Stimulated activated CD8-positive, alpha-beta memory T cell treated with anti-CD3 and anti-CD28 coated beads, Interleukin-7, amount 100 ng/mL, for 24 hours (primary cell): ENCODE measurements around the gene GALR1.
"Not testable (repeated sequence)": the region's sequence is repeated elsewhere in the genome, so short reads cannot be mapped to it uniquely, and the experiment has no call there.

Source experiments
- DNase-seq: peaks from one replicate; pipeline ENCODE4 v3.0.0-alpha.2; 2020; ENCODE audit warnings: low read depth

The GALR1 gene

DNA sequence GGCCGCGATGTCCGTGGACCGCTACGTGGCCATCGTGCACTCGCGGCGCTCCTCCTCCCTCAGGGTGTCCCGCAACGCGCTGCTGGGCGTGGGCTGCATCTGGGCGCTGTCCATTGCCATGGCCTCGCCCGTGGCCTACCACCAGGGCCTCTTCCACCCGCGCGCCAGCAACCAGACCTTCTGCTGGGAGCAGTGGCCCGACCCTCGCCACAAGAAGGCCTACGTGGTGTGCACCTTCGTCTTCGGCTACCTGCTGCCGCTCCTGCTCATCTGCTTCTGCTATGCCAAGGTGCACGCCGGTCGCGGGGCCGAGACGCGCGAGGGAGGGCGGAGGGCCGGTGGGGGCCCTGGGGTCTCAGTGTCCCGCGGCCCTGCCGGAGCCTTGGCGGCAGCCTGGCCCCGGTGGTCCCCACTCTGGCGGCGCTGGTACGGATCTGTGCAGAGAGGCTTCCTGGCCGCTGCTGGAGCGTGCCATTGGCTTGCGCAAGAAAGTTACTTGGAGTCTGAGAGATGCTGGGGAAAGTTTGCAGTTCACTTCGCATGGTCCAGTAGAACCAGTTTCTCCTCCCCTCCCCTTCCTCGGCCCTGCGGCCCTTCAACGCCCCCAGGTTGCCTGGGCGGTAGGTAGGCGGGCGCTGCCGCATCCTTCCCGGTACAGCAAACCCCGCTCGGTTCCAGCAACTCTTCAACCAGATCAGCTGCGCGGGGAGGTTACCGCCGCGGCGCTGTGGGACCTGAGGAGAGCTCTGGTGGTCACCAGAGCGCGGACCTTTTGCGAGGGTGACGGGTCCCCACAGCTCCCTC lies 1.5 kb downstream of the GALR1 start:
- DNase-seq = no peak

DNA sequence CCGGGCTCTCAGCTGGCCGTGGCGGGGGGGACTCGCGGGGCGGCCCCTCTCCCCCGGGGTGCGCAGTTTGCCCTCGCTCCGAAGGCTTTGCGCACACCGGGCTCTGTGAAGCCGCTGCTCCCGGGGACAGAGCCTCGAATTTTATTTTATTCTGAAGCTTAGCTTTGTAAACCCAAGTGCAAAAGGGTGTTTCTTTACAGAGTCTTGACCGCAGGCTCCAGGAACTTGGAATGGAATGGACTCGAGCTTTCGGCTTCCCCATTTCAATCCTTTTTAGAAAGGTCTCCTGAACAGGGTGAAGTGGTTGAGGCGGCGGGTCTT lies 2.0 kb downstream of the GALR1 start:
- no peak for DNase-seq

DNA sequence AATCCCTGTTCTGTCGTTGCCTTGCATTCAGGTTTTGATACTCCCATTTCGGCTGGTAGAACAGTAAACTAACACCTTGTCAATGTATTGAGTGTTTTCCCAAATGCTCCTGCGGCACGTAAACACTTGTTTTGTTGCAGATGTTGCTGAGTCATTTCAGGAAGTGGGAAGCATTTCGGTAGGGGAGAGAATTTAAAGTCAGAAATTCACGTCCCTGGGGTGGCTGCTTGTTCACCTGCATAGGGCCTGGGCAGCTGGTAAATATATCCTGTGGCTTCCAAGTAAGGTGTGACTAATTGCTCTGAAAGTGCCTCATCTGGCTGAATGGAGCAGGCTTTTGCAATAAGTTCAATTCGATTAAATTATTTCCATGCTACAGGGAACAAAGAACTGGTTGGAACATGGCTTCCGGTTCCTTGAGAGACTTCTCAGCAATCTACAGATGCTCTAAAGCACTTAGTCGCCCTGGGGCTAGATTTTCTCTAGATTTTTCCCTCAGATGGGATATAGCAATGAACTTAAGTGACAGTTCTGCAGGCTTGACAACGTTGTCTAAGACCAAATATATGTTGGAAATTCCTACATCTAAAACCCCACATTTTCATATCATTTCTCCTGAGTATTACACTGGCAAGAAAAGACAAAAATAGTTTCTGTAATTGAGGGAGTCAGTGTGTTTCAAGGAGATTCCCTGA lies 5.2 kb downstream of the GALR1 start:
- no peak for DNase-seq

DNA sequence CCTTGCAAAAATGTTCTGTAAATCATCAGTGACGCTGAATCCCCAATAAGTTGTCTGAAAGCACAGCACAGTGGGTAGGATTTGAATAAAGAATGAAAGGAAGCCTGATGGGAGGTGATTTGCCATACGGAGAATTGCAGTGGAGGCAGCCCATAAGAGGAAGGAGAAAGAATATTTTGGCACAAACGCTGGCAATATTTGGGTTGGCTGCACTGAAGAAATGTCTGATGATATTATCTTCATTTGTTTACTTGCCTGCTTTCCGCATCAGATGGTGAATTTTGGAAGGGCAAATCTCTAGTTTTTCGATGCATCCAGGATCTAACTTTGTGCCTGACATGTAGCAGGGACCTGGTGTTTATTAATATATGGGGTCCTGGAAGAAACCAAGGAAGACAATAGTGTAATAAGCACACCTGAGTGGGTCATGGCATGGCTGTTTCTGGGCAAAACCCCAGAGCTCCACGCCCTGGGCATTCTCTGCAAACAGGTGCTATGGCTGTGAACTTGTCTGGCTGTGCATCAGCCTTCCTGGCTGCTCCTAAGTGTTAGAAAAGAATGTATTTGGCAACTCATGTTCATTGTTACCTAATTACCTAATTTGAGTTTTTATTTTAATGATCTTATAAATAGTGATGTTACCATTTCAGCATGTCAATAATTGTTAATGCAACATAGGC lies 5.9 kb downstream of the GALR1 start:
- no peak for DNase-seq

DNA sequence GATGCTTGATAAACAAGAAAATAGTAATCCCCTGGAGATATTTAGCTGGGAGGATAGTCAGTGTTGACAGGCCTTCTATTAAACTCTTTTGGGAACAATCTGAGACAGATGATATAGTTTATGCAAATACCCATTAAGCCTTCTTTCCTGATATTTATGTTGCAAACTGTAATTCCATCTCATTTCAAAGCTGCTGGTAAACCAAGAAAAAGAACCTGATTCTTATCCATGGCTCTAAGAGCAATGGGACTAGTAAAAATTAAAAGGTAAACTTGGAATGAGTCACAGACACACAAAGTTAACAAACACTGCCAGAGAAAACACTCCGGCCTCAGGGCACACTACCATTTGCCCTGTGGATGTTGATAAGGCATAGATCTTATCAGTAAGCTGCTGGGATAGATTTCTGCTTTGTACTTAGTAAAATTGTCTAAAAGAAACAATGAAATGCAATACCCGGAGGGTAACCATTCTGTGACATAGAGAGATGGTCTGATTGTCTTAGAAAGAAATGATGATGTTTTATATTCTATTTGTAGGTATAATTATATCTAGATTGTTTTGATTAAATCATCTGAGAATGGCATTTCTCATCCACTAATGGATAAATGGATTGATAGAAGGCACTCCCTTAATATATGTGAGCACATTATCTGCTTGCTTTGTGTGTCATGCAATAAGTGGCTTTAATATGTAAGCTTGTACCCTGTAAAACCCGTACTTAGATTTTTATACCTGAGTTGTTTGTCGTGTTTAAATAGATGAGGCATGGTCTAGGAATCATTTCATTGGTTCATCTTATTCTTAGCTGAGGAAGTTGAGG lies 13.2 kb downstream of the GALR1 start:
- DNase-seq = no peak

DNA sequence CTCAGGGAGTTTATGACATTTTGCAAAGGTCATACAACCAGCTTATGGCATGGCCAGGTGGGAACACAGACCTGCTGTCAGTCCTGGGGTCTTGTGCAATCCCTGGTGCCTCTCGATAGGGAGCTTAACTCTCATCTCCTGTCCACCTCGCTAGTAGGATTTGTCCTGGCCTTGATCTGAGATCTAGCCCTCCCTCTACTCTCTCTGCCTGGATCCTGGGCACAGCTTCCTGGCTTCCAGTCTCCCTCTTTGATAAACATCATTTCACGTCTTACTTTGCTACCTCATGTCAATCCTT lies 13.8 kb downstream of the GALR1 start:
- DNase-seq = no peak

DNA sequence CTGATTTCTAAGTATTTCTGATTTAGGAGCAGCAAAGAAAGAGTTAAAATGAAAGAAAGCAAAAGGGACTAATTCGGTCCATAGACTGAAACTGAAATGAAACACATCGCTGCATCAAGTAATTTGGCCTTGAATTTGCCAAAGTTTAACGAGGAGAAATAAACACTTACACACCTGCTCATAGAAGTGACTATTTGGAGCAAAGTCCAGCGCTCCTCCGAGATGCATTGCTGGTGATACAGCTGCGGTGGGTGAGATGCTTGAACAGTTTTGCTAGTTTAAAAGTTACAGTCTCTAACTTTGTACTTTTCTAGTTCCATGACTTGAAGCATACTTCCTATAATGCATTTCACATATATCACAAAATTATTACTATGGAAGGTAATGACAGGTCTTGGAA lies 18.3 kb downstream of the GALR1 start:
- no peak for DNase-seq

DNA sequence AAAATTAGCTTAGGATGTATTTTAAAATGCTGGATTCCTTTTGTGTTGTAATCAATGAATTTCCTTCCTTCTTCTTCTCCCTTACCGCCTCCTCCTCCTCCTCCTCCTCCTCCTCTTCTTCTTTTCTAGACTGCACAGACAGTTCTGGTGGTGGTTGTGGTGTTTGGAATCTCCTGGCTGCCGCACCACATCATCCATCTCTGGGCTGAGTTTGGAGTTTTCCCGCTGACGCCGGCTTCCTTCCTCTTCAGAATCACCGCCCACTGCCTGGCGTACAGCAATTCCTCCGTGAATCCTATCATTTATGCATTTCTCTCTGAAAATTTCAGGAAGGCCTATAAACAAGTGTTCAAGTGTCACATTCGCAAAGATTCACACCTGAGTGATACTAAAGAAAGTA lies 18.8 kb downstream of the GALR1 start:
- DNase-seq = no peak

DNA sequence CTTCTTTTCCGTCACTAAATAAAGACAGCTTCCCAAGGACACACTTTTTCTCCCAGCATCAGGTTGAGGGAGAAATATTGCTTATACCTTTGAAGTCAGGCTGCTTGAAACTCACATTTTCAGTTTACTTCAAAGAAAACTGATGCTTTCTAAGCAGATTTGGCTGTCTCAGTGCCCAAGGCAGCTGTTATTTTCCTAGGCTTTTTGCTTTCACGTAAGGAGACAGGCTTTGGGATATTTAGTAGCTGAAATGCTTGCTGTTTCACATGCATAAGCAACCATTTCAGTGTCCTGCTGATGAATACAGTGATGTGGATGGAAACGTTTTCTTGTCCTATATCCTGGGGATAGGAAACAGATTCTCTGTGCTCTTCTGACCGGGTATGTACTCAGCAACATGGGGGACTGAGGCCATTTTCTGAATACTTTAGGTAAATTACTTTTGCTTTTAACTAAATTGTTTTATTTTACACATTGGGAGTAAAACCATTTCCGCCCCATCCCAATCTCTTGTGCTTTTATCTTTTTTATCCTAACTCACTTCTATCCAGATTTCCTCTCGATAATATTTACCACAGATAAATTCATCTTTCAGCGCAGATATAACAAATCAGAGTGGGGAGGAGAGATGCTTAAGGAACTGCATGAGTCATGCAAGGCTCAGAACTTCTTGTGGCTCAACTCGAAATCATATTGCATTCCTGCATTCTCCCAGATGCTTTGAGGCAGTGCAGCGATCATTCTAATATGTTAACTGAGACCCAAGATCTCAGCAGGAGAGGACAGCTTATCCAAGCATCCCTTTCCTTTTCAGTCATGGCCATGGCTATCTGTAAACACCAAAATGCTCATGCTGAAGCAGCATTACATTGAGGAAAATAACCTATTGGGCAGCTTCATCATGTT lies 22.2 kb downstream of the GALR1 start:
- DNase-seq = no peak

DNA sequence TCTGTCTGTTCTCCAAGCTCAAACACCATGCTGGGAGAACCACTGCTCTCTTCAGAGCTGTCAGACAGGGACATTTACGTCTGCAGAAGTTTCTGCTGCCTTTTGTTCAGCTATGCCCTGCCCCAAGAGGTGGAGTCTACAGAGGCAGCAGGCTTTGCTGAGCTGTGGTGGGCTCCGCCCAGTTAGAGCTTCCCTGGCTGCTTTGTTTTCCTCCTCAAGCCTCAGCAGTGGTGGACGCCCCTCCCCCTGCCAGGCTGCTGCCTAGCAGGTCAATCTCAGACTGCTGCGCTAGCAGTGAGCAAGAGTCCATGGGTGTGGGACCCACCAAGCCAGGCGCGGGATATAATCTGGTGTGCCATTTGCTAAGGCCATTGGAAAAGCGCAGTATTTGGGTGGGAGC lies 41.2 kb downstream of the GALR1 start:
- not testable (repeated sequence) for DNase-seq

DNA sequence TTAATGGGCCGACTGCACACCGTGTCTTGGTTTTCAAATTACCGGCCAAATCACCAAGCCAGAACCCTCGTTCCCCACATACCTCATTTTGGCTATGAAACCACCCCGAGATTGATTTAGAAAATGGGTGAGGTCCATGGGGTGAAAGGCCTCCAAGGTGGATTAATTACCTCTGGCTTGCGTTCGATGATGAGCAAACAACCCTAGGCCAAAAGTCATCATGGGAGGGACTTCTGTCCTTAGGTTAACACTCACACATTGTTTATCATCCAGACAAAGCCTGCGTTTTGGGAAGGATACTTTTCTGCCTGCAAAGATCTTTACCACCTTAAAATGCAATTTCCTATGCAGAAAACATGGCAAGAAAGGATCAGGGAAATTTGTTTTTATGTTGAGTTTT lies 48.5 kb downstream of the GALR1 start:
- DNase-seq = no peak

DNA sequence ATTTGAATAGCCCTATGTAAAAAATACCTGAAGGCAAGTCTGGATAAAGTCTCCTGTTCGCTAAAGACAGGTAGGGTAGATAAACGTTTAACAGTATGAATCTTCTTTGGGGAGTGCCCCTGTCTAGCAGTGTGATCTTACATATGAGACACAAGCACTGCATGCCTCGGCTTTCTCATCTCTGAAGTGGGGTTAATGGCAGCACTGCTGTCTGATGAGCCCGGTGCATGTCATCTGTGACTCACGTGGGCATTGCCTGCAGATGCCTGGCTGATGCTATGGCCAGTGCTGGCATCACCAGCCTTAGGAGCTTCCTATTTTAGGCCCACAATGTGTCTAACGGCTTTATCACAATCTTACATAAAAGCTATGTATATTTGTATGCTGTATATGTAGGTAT lies 50.1 kb downstream of the GALR1 start:
- no peak for DNase-seq

DNA sequence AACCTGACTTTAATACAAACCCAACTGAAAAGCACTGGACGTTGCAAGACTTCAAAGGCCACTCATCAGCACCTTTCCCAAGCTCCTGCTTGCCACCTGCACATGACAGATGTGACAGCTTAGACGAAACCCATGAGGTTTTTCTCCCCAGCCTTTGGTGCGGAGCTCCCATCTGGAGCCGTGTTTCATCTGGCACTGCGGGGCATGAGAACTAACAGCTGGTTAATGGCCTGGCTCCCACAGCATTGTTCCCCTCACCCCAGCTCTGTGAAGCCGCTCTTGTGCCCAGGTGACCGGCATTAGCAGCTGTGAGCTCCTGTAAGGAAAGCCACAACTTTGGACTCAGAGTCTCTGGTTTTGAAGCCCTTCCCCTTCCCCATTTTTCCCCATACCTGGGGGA lies 50.9 kb downstream of the GALR1 start:
- DNase-seq = no peak

DNA sequence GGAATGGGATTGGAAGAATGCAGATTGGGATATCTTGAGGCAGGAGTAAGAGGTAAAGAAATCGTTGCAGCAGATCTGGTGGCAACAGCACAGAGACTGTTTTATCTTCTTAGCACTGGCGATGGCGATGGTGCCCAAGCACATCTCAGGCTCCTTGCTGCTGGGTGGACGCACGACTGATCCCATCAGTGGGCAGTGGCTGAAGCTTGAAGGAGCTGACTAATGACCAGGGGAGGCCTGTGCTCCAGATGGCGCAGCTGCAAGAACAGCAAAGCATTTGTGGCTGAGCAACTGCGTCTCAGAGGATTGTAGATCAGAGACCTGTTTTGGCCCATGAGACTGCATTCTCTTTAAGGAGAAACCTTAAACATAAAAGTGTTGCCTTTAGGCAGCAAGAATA lies 54.6 kb downstream of the GALR1 start:
- no peak for DNase-seq

DNA sequence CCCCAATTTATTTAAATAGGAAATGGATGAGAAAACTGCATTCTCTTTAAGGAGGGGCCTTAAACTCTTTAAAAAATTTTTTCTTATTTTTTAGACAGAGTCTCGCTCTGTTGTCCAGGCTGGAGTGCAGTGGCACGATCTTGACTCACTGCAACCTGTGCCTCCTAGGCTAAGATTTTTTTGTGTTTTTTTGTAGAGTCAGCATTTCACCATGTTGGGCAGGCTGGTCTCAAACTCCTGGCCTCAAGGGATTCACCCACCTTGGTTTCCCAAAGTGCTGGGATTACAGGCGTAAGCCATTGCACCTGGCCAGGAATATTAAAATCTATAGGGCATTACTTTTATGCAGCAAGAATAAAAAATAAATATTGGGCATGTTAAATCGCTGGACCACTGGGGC lies 56.0 kb downstream of the GALR1 start:
- no peak for DNase-seq

DNA sequence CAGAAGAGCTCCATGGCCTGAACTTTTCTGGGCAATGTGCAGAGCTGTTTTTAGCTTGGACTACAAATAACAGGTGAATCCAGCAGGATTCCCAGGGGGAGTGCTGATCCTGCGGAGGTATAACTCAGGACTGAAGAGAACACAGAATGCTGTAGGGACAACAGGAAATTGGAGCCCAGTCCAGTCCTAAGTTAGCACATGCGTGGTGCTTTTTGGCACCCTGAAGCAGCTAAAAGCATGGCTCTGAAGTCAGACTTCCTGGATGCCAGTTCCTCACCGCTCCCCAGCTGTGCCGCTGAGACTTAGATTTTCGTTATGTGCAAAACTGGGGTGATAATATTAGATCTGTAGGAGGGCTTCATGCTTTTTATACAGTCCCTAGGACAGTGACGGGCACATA lies 58.6 kb downstream of the GALR1 start:
- no peak for DNase-seq

DNA sequence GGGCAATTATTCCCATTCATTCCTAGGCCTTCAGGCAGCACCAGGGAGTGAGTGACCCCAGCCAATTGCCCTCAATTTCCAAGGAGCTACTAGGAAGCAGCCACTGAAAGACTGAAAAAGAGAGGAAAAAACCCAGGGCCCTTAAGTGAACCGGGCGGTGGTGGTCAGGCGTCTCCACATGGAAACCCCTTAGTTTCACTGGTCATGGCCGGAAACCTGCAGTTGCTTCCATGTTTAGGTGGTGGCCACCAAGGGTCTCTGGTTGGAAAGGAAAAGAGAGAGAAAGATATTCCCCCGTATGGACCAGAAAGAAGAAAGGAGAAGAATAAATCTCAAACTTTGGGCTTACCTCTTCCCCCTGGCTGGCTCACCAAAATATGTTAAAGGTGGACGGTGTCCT lies 64.9 kb downstream of the GALR1 start:
- DNase-seq = no peak

DNA sequence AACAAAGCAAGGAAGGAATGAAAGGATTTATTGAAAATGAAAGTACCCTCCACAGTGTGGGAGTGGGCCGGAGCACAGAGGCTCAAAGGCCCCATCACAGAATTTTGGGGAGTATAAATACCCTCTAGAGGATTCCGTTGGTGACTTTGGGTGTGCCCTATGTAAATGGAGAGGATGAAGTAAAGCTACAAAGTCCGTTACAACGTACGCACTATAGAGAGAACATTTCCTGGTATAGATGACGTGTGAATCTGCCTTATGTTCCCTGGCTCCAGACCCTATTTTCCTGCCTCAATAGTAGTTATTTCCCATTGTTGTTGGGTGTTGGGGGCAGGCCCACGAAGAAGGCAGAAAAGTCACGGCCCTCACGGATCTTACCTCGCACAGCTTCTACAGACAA lies 65.3 kb downstream of the GALR1 start:
- DNase-seq = no peak

DNA sequence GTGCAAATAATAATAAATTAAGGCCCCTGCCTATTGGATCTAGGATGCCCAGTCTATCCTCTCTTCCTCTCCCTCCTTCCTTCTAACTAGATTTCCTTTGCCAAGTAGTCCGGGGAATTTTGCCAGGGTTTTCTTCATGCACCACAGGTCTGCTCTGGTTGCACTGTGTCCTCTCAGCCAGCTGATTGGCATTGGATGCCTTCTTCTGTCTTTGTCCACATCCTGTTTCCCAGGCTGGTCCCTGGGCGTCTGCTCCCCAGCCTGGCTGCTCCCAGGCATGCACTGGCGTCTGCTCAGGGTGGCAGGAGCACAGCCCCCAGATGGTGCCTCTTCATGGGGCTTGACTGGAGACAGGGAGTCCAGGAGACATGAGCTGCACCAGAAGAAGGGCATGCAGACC lies 66.4 kb downstream of the GALR1 start:
- DNase-seq = no peak

DNA sequence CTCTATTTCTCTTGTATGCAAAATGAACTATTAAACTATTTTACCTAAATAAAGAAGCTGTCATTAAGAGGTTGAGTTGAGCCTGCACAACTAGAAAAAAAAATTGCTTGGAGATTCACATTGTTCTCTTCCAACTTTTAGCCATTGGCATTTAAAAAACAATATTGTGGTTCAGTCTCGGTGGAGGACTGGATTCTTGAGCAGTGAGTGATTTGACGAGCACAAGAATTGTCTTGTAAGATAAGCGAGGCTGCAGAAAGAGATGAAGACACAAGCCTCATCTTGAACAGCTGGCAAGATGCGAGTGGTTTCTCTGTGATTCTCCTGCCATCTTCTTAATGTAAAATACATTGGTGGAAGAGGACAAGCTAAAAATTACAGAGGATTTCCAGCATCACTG lies 67.0 kb downstream of the GALR1 start:
- no peak for DNase-seq

DNA sequence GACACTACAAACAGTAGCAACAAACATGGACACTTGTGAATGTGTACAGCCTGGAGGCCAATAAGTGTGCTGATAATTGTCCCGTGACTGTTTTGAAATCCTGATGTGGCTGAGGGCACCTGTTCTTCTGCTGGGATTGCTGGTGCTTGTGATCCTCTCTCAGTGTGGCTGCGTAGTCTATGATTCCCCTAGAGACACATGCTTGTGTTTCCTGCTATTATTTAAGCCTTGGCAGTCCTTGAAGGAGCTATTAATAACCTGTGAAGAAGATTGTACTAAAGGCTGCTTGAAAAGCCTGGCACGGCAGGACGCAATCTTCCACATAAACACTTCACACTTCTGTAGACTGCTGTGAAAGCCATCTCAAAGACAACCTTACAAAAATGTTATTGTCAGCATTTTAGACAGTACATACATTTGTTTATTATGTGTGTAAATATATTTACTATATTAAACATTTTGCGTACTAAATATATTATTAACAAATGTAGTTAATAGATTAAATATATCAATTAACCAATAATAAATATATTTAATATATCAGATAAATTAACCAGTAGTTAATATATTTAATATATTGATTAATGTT lies 71.4 kb downstream of the GALR1 start:
- no peak for DNase-seq
